Measurements from ENCODE around the gene PVR. TPM values are rescaled to one million over a fixed set of nuclear protein-coding genes. Genes with fewer than 3 reads are reported as not detected.
"Not testable (repeated sequence)": the region's sequence is repeated elsewhere in the genome, so short reads cannot be mapped to it uniquely, and the experiment has no call there.

Gene PVR, protein sequence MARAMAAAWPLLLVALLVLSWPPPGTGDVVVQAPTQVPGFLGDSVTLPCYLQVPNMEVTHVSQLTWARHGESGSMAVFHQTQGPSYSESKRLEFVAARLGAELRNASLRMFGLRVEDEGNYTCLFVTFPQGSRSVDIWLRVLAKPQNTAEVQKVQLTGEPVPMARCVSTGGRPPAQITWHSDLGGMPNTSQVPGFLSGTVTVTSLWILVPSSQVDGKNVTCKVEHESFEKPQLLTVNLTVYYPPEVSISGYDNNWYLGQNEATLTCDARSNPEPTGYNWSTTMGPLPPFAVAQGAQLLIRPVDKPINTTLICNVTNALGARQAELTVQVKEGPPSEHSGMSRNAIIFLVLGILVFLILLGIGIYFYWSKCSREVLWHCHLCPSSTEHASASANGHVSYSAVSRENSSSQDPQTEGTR
- total RNA-seq (2014; rRNA removed): 52.1 and 54.3 TPM in 2 replicates
- polyA plus RNA-seq (2012): 31.6 TPM

DNA sequence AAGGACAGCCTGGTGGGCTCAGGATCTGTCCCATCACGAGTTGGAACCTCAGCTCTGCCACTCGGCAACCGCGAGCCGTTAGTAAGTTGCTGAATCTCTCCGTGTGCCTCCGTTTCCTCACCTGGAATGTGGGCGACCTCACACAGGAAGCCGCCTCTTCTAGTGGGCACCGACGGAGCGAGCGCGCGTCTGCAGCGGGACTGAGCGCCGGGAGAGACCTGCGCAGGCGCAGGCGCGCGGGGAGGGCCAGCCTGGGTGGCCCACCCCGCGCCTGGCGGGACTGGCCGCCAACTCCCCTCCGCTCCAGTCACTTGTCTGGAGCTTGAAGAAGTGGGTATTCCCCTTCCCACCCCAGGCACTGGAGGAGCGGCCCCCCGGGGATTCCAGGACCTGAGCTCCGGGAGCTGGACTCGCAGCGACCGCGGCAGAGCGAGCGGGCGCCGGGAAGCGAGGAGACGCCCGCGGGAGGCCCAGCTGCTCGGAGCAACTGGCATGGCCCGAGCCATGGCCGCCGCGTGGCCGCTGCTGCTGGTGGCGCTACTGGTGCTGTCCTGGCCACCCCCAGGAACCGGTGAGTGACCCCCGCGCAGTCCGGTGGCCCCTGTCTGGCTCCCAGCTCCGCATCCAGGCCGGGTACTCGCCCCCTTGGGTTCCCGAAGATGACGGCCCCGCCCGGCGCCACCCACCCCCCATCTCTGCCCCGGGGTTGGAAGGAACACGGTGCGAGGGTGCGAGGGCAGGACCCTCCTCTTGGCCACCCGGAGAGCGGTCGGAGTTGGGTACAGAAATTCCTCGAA is at the start of gene PVR:
PVR (plus strand) TSS at position 306 of the 797 bp plus-strand sequence; CDS start at position 493, 187 bp downstream.
- peak; percentile 54 for DNase-seq (ENCODE audit: low read depth)

DNA sequence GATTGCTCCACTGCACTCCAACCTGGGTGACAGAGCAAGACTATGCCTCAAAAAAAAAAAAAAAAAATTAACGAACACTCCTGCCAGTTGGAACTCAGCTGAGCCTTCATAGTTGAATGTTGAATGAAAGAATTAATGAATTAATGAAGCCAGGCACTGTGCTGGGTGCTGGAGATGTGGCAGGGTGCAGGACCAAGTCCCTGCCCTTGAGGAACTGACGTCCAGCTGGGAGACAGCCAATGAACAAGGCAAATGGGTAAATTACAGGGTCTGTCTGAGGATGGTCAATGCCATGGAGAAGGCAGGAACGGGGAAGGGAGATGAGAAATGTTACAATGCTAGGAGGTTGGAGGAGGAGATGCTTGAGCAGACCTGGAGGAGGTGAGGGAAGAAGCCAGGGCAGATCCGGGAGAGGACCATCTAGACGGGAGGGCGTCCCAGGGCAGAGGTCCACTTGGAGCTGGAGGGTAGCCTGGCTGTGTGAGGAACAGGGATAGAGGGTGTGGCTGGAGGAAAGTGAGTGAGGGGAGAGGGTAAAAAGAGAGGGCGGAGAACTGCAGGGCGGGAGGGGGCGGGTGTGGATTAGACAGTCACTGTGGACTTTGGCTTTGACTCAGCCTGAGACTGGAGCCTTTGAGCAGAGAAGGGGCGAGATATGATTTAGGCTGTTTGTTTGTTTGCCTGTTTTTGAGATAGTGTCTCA is 47.1 kb upstream of the PVR start:
- DNase-seq (ENCODE audit: low read depth): no peak

DNA sequence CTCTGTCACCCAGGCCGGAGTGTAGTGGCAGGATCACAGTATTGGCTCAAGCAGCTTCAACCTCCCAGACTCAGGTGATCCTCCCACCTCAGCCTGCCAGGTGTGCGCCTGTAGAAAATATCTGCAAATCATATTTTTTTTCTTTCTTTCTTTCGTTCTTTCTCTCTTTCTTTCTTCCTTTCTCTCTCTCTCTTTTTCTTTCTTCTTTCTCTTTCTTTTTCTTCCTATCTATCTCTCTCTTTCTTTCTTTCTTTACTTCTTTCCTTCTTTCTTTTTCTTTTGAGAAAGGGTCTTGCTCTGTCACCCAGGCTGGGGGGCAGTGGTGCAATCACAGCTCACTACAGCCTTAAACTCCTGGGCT is 46.6 kb upstream of the PVR start:
- DNase-seq (ENCODE audit: low read depth): no peak

DNA sequence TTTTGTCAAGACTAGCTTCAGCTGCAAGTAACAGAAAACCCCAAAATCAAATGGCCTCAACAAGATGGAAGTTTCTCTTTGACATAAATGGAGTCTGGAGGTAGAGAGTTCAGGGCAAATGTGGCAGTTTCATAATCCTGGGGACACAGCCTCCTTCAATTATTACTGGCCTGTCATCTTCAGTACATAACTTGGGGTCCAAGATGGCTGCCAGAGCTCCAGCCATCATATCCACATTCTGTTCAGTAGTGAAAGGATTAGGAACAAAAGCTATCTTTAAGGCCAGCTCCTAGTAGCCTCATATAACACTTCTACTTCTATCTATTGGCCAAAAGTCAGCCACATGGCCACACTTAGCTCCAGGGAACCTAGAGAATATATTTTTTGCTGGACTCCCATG is 45.4 kb upstream of the PVR start:
- no peak for DNase-seq (ENCODE audit: low read depth)

DNA sequence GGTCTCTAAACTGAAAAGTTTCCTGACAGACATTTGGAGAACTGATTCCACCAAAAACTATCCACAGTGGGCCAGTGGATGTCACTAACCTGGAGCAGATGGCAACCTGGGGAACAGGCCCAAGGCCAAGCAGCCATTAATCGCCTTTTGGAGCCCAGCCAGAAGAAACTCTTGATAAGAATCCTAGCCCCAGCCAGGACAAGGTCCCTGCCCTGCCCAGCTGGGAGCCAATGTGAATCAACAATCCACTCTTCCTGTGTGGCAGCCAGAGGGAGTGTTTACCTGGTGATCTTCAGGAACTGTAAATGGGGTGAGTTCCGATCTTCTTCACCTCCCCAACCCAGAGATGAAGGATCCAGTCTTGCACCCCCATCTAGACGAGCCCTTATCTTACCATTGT is 44.8 kb upstream of the PVR start:
- no peak for DNase-seq (ENCODE audit: low read depth)

DNA sequence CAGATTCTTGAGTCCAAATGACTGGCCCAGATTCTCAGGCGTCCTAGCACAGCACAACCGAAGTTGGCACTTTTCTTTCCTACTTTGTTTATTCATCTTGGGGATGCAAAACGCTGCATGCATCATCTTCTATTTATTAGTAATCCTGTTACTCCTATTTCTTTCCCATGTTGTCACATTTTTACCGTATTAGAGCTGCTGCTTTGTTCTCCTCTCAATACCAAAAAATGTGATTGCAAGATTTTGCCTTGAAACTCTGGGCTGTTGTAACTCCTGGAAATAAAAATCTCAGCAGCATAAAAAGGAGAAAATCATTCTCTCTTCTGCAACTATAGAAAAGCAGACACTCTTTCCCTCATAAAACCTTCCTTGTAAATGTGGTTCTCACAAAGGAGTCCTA is 43.2 kb upstream of the PVR start:
- DNase-seq (ENCODE audit: low read depth): no peak

DNA sequence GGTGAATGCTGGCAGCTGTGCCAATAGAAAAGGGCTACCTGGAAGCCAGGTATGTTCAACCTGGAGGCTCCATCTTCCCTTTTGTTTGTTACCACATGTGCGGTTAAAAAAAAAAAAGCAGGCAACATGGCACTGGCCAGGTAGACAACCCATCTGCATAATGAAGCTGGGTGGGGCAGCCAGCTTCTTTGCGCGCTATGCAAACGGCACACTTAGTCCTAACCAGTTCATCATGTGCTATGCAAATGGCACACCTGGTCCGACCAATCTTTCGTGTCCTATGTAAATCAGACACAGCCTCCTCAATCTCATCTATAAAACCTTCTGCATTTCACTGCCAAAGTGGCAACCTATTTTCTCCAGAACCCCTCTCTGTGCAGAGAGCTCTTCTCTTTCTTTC is 41.6 kb upstream of the PVR start:
- DNase-seq (ENCODE audit: low read depth): no peak

DNA sequence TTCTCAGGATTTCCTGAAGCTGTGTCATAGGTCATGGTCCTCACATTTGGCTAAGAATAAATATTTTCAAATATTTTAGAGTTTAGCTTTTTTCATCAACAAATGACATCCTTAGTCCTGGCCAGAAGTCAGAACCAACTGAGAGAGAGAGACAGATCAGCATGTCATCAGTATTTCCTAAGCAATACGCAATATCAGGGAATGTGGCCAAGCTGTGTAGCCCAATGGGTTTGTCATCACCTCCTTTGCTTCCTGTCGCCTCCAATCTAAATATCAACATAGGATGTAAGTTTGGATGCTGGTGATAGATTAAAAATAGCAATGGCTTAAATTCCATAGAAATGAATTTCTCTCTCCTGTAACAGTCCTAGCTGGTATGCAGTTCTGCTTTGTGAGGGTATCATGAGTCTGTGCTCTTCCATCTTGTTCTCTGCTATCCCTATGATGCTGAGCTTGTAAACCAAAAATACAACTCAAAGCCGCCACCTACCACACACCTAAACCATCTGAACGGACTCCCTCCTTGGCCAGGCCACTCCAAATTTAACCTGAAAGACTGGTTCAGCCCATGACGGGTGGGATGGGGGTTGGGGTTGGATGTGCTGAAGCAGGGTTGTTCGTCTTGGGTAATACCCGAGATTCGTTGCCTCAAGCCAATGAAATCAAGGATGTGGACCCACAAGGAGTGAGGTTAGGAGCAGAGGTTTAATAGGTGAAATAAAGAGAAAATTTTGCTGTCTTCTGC is 40.3 kb upstream of the PVR start:
- DNase-seq (ENCODE audit: low read depth): peak; percentile 62

DNA sequence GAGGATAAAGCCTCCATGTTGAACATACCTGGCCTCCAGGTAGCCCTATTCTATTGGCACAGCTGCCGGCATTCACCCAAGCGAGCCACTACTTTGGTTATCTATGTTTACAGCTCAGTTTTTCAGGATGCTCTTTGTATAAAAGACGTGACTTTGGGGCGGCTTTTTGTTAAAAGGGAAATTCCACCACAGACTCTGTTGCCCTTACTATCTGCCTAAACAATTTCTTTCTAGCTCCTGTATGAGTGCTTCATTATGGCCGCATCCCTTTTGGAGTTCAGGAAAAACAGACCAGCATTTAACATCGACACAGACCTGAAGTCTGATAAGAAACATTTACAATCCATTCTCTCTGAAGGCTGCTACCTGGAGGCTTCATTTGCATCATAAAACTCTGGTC is 39.5 kb upstream of the PVR start:
- no peak for DNase-seq (ENCODE audit: low read depth)

DNA sequence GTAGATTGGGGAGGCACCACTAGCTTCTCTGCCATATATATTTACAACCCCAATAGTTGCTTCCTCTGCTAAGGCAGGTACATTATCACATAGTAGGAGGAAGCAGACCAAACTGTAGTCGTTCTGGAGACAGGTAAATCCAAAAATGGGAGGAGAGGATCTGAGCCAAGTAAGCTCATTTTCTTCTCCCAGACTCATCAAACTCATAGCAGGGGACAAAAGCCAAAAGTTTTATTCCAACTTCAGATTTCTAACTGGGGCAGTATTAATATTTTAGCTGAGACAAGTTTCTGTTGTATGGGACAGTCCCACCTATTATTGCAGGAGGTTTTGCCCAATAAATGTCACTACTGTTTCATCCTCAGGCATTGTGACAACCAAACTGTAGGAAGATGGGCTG is 38.2 kb upstream of the PVR start:
- DNase-seq (ENCODE audit: low read depth): no peak

DNA sequence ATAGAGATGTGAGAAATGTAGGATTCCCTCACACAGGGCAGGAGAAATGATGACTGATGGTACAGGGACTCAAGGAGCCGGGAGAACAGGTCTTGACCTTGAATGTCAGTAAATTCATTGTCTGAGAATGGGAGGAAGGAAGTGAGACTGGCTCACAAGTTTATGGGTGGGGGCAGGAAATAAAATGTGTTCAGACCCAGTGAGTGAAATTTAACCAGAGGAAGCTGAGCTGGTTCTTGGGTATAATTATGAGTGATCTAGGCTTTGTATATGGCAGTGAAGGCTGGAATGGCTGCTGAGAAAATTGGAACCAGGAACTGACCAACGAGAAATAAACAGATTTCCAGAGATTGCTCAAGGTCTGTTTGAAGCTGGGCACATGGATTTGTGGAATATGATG is 36.7 kb upstream of the PVR start:
- DNase-seq (ENCODE audit: low read depth): no peak

DNA sequence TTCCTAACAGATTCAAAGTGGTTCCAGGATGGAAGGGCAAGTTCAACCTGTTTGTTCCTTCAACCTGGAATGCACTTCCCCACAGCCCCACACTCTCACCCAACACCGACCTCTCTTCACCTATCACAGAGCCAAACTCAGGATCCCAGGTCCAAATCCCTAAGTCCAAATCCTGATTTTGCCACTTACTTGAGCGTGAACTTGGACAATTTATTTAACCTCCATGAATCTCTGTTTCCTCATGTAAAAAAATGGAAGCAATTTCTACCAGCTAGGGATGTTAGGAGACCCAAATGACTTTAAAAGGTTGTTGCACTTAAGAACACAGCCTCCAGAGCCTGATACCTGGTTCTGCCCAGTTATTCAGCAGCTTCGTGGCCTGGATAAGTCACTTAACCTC is 35.8 kb upstream of the PVR start:
- no peak for DNase-seq (ENCODE audit: low read depth)

DNA sequence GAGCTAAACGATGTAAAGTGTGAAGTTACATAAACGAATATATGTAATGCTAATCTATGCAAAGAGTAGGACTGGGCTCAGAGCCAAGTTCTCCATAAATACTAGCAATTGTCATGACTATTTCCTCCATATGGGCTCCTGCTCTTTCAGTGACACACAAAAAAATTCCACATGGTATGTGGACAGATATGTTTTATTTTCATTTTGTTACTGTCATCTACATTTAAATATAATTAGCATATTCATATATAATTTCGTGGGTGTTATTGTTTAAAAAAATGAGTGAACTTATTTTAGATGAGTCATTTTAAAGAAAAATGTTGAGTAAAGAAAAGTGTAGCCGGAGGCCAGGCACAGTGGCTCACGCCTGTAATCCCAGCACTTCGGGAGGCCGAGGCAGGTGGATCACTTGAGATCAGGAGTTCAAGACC is 35.3 kb upstream of the PVR start:
- no peak for DNase-seq (ENCODE audit: low read depth)

DNA sequence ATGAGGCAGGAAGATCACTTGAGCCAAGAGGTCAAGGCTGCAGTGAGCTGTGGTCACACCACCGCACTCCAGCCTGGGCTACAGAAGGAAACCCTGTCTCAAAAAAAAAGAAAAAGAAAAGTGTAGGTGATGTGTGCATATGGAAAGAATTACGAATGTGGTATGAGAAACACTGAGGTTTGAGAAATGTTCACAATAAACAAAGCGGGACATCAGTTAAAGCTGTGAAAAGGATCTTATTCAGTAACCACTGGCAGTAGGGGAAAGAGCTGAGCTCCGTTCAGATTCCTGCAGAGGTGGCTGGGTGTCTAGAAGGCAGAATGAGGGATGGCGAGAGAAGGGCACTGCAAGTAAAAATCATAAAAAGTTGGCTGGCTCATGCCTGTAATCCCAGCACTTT is 34.5 kb upstream of the PVR start:
- no peak for DNase-seq (ENCODE audit: low read depth)

DNA sequence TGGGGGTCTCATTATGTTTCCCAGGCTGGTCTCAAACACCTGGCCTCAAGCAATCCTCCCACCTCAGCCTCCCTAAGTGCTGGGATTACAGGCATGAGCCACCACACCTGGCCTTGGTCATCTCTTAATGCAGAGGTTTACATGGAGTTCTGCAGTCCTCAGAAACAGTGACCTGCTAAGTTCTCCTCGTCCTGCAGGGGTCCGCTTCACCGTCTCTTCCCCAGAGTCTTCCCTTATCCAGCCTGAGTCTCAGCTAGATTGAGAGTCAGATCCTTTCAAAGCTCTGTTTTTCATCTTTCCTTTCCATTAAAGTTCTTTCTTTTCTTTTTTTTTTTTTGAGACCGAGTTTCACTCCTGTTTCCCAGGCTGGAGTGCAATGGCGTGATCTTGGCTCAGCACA is 33.2 kb upstream of the PVR start:
- not testable (repeated sequence) for DNase-seq (ENCODE audit: low read depth)

DNA sequence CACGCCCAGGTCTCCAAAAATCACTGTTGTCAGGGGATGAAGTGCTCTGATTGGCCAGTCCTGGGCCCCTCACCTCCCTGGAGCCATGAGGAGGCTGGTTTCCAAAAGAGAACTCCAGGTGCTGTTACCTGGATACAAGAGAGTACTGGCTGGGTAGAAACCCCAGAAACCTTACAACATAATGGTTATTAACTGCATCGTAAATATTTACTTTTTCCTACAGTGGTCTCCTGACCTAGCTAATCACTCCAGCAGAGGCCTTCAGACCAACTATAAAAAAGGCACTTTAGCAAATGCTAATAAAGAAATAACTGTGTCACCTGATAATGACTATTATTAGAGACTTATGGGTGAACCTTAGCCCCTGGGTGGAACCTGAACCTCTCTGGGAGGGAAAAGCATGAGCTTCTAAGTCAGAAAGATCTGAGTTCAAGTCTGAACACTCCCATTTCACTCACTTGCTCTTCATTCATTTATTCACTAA is 31.9 kb upstream of the PVR start:
- DNase-seq (ENCODE audit: low read depth): no peak

DNA sequence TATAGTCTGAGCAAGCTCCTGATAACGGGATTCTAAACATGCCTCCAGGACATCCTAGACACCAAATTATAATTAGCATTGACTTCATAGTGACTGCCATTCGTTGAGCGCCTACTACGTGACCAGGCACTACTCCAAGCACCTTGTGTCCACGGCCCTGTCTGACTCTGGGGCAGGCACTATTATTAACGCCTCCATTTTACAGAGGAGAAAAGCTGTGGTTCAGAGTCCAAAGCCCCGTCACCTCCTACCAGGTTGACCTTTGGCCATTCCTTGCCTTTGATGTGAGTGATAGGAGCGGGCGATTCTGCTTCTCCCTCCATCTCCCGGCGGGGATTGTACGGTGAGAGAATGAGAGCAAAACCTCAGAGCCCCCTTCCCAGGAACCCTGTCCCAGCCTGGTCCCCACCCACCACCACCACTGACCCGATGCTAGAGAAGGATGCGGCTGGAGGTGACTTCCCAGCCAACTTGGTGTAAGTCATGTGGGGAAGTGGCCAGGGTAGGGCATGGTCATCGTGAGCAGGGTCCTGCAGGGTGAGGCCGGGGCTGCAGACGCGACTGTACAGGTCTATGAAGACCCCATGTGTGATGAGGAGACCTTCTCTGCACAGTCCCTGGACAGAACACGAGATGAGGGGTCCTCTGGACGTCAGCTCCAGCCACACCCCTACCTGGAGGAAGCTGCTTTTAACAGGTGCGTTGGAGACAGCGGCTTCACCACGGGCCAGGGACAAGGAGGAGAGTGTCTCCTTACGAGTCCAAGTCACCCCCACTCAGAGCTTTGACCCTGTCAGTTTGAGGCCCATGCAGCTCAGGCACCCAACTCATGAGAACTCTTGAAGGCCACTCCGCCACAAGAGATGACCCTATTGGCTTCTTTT is 30.2 kb upstream of the PVR start, which contains the start of gene IGSF23:
IGSF23 (plus strand) TSS at position 269 of the 884 bp plus-strand sequence; CDS start at position 352, 83 bp downstream.
- DNase-seq (ENCODE audit: low read depth): no peak

DNA sequence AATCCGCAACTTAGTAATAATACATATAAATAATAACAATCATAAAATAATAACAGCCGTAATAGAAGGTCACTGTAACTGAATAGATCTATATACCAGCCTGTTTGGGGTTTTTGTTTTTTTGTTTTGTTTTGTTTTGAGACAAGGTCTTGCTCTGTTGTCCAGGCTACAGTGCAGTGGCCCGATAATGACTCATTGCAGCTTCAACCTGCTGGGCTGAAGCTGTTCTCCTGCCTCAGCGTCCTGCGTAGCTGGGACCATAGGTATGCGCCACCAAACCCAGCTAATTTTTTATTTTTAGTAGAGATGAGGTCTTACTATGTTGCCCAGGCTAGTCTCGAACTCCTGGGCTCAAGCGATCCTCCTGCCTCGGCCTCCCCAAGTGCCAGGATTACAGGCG is 29.4 kb upstream of the PVR start:
- DNase-seq (ENCODE audit: low read depth): no peak

DNA sequence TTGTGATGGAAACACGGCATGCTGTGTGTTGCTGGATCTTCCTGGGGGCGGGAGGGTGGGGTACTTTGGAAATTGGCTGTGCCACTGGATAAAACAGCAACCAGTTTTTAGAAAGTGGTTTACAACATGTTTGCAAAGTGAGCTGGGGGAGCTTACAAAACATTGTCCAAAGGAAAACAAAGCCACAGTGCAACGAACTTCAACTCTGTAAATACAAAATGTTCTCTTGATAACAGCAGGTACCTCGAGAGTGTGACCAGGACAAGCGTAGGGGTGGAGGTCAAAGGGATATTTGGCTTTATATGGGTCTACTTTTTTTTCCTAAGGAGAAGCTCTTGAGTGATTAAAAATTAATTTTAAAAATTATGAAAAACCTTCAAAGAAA is 27.9 kb upstream of the PVR start:
- no peak for DNase-seq (ENCODE audit: low read depth)

All from LHCN-M2 (cell line).